ENCODE data around the gene SPTSSA. TPM values are rescaled to one million over a fixed set of nuclear protein-coding genes. Genes with fewer than 3 reads are reported as not detected.
"Not testable (repeated sequence)": the region's sequence is repeated elsewhere in the genome, so short reads cannot be mapped to it uniquely, and the experiment has no call there.

Gene SPTSSA
- total and polyA plus RNA-seq, 2 donors = 22.2 to 38.4 TPM

GRCh38 chr14:34488528-34488927, 26.5 kb upstream of the SPTSSA start:
- no peaks in the 10 kb centered on the region for H3K4me1 ChIP-seq (ENCODE audit: insufficient read depth)
- no peak for DNase-seq (ENCODE audit: extremely low spot score)
- H3K27ac ChIP-seq (ENCODE audit: low read depth) = no peak overlapping the region
- H3K4me3 ChIP-seq (ENCODE audit: low read depth, low read length) = no peak overlapping the region
- no peaks in the 10 kb centered on the region for H3K36me3 ChIP-seq (ENCODE audit: insufficient read depth)
- over 99% methylated on average over 7 of the region's 7 CpGs for WGBS

- WGBS = 86% methylated on average over 1 of the region's 1 CpG
- no peaks in the 10 kb centered on the region for H3K4me1 ChIP-seq (ENCODE audit: insufficient read depth)
These were observed 22.7 kb upstream of the SPTSSA start for GRCh38 chr14:34484726-34485125.

GRCh38 chr14:34482463-34482862, 20.4 kb upstream of the SPTSSA start:
- H3K36me3 ChIP-seq (ENCODE audit: insufficient read depth) = no peaks in the 10 kb centered on the region

More at GRCh38 chr14:34484726-34485125, 22.7 kb upstream of the SPTSSA start:
- no peaks in the 10 kb centered on the region for H3K36me3 ChIP-seq (ENCODE audit: insufficient read depth)
- no peak overlapping the region for H3K27ac ChIP-seq (ENCODE audit: low read depth)
- DNase-seq (ENCODE audit: extremely low spot score) = no peak
- H3K4me3 ChIP-seq (ENCODE audit: low read depth, low read length) = no peak overlapping the region

GRCh38 chr14:34479694-34480093, 17.7 kb upstream of the SPTSSA start:
- DNase-seq (ENCODE audit: extremely low spot score) = no peak
- Histone ChIP-seq H3K4me1 (ENCODE audit: insufficient read depth) (no peaks in the 10 kb centered on the region), H3K4me3 (ENCODE audit: low read depth, low read length) (no peak overlapping the region), H3K36me3 (ENCODE audit: insufficient read depth) (no peaks in the 10 kb centered on the region), H3K27ac (ENCODE audit: low read depth) (no peak overlapping the region)
- WGBS = 91% methylated on average over 4 of the region's 4 CpGs

More at GRCh38 chr14:34482463-34482862, 20.4 kb upstream of the SPTSSA start:
- Histone ChIP-seq H3K4me1 (ENCODE audit: insufficient read depth) (no peaks in the 10 kb centered on the region), H3K27ac (ENCODE audit: low read depth) (no peak overlapping the region), H3K4me3 (ENCODE audit: low read depth, low read length) (no peak overlapping the region)
- DNase-seq (ENCODE audit: extremely low spot score) = no peak
- 91% methylated on average over 2 of the region's 2 CpGs for whole genome bisulfite sequencing

- 84% methylated on average over 1 of the region's 1 CpG for WGBS
- no peak for DNase-seq (ENCODE audit: extremely low spot score)
- Histone ChIP-seq H3K27ac (ENCODE audit: low read depth) (no peak overlapping the region), H3K36me3 (ENCODE audit: insufficient read depth) (no peaks in the 10 kb centered on the region), H3K4me1 (ENCODE audit: insufficient read depth) (no peaks in the 10 kb centered on the region), H3K4me3 (ENCODE audit: low read depth, low read length) (no peak overlapping the region)
These were observed 16.2 kb upstream of the SPTSSA start for GRCh38 chr14:34478261-34478660.

- DNase-seq (ENCODE audit: extremely low spot score) = not testable (repeated sequence)
- 95% methylated on average over 31 of the region's 31 CpGs for WGBS
These were observed 14.0 kb upstream of the SPTSSA start for GRCh38 chr14:34476036-34476435.

GRCh38 chr14:34475163-34475562, 13.1 kb upstream of the SPTSSA start:
- 78% methylated on average over 3 of the region's 6 CpGs for WGBS
- no peak for DNase-seq (ENCODE audit: extremely low spot score)

More at GRCh38 chr14:34476036-34476435, 14.0 kb upstream of the SPTSSA start:
- H3K4me3 ChIP-seq (ENCODE audit: low read depth, low read length); H3K4me1 ChIP-seq (ENCODE audit: insufficient read depth); H3K36me3 ChIP-seq (ENCODE audit: insufficient read depth); H3K27ac ChIP-seq (ENCODE audit: low read depth): not testable (repeated sequence)

GRCh38 chr14:34474187-34474679, 12.2 kb upstream of the SPTSSA start:
- no peaks in the 10 kb centered on the region for H3K36me3 ChIP-seq (ENCODE audit: insufficient read depth)
- WGBS = 84% methylated on average over 2 of the region's 2 CpGs
- no peaks in the 10 kb centered on the region for H3K4me1 ChIP-seq (ENCODE audit: insufficient read depth)
- H3K4me3 ChIP-seq (ENCODE audit: low read depth, low read length) = no peak overlapping the region
- DNase-seq (ENCODE audit: extremely low spot score) = no peak
- no peak overlapping the region for H3K27ac ChIP-seq (ENCODE audit: low read depth)

More at GRCh38 chr14:34475163-34475562, 13.1 kb upstream of the SPTSSA start:
- H3K27ac ChIP-seq (ENCODE audit: low read depth) = no peak overlapping the region
- H3K4me1 ChIP-seq (ENCODE audit: insufficient read depth) = no peaks in the 10 kb centered on the region
- no peak overlapping the region for H3K4me3 ChIP-seq (ENCODE audit: low read depth, low read length)
- no peaks in the 10 kb centered on the region for H3K36me3 ChIP-seq (ENCODE audit: insufficient read depth)

GRCh38 chr14:34472706-34473279, 10.8 kb upstream of the SPTSSA start:
- no peak for DNase-seq (ENCODE audit: extremely low spot score)
- WGBS = 85% methylated on average over 6 of the region's 6 CpGs
- no peak overlapping the region for H3K27ac ChIP-seq (ENCODE audit: low read depth)
- H3K4me3 ChIP-seq (ENCODE audit: low read depth, low read length) = no peak overlapping the region
- no peaks in the 10 kb centered on the region for H3K36me3 ChIP-seq (ENCODE audit: insufficient read depth)
- no peaks in the 10 kb centered on the region for H3K4me1 ChIP-seq (ENCODE audit: insufficient read depth)

- no peak overlapping the region for H3K4me3 ChIP-seq (ENCODE audit: low read depth, low read length)
- no peaks in the 10 kb centered on the region for H3K36me3 ChIP-seq (ENCODE audit: insufficient read depth)
- H3K27ac ChIP-seq (ENCODE audit: low read depth) = no peak overlapping the region
- DNase-seq (ENCODE audit: extremely low spot score) = no peak
- no peaks in the 10 kb centered on the region for H3K4me1 ChIP-seq (ENCODE audit: insufficient read depth)
These were observed 8.3 kb upstream of the SPTSSA start for GRCh38 chr14:34470319-34470718.

- Histone ChIP-seq H3K27ac (ENCODE audit: low read depth) (no peak overlapping the region), H3K4me1 (ENCODE audit: insufficient read depth) (no peaks in the 10 kb centered on the region), H3K36me3 (ENCODE audit: insufficient read depth) (no peaks in the 10 kb centered on the region), H3K4me3 (ENCODE audit: low read depth, low read length) (no peak overlapping the region)
- 97% methylated on average over 2 of the region's 2 CpGs for whole genome bisulfite sequencing
- DNase-seq (ENCODE audit: extremely low spot score) = no peak
These were observed 4.7 kb upstream of the SPTSSA start for GRCh38 chr14:34466691-34467090.

- 57% methylated on average over 2 of the region's 2 CpGs for WGBS
- no peak for DNase-seq (ENCODE audit: extremely low spot score)
- no peaks in the 10 kb centered on the region for H3K36me3 ChIP-seq (ENCODE audit: insufficient read depth)
- no peaks in the 10 kb centered on the region for H3K4me1 ChIP-seq (ENCODE audit: insufficient read depth)
- H3K27ac ChIP-seq (ENCODE audit: low read depth) = no peak overlapping the region
- H3K4me3 ChIP-seq (ENCODE audit: low read depth, low read length) = no peak overlapping the region
These were observed 3.2 kb upstream of the SPTSSA start for GRCh38 chr14:34465069-34465859.

GRCh38 chr14:34463598-34463961, 1.5 kb upstream of the SPTSSA start:
- no peak overlapping the region for H3K4me3 ChIP-seq (ENCODE audit: low read depth, low read length)
- 82% methylated on average over 1 of the region's 1 CpG for WGBS
- H3K27ac ChIP-seq (ENCODE audit: low read depth) = no peak overlapping the region

More at GRCh38 chr14:34463598-34463961, 1.5 kb upstream of the SPTSSA start:
- Histone ChIP-seq H3K4me1 (ENCODE audit: insufficient read depth) (no peaks in the 10 kb centered on the region), H3K36me3 (ENCODE audit: insufficient read depth) (no peaks in the 10 kb centered on the region)
- no peak for DNase-seq (ENCODE audit: extremely low spot score)

All from urinary bladder (tissue), 4 donors.